Ammon's horn (tissue), 1 donor: ENCODE measurements around the gene KATNA1.

Experiments
- DNase-seq: peaks from one replicate; pipeline ENCODE4 v3.0.0-alpha.2; 2016; ENCODE audit warnings: low spot score

KATNA1 gene

GRCh38 chr6:149608381-149608982, 40.0 kb downstream of the KATNA1 start:
- DNase-seq: no peak

- no peak for DNase-seq
Observed at GRCh38 chr6:149600508-149600907, 48.0 kb downstream of the KATNA1 start.

- no peak for DNase-seq
Observed at GRCh38 chr6:149593408-149593807, 55.1 kb downstream of the KATNA1 start.

GRCh38 chr6:149592983-149593382, 55.5 kb downstream of the KATNA1 start:
- DNase-seq: no peak

- DNase-seq: no peak
Observed at GRCh38 chr6:149586149-149586548, 62.4 kb downstream of the KATNA1 start.

GRCh38 chr6:149581349-149581748, 67.2 kb downstream of the KATNA1 start:
- no peak for DNase-seq

GRCh38 chr6:149580880-149581279, 67.6 kb downstream of the KATNA1 start:
- DNase-seq: no peak

GRCh38 chr6:149567945-149568585, 80.4 kb downstream of the KATNA1 start:
- no peak for DNase-seq

- DNase-seq: no peak
Observed at GRCh38 chr6:149567194-149567586, 81.3 kb downstream of the KATNA1 start.

- DNase-seq: peak; percentile 31
Observed at GRCh38 chr6:149566410-149567193, 81.9 kb downstream of the KATNA1 start.

- DNase-seq: peak; percentile 96
Observed at GRCh38 chr6:149565527-149566409, 82.7 kb downstream of the KATNA1 start, which contains the start of gene GINM1. TSS of gene GINM1 (plus strand) at chr6:149566375. CDS start at chr6:149566415, 40 bp downstream.

- DNase-seq: no peak
Observed at GRCh38 chr6:149563928-149564325, 84.6 kb downstream of the KATNA1 start.

- DNase-seq: no peak
Observed at GRCh38 chr6:149563203-149563927, 85.1 kb downstream of the KATNA1 start.

- no peak for DNase-seq
Observed at GRCh38 chr6:149560736-149561135, 87.8 kb downstream of the KATNA1 start.

- no peak for DNase-seq
Observed at GRCh38 chr6:149559389-149559788, 89.1 kb downstream of the KATNA1 start.

GRCh38 chr6:149558029-149558428, 90.5 kb downstream of the KATNA1 start:
- DNase-seq: no peak

- DNase-seq: no peak
Observed at GRCh38 chr6:149551920-149552319, 96.6 kb downstream of the KATNA1 start.

- DNase-seq: peak; percentile 97
Observed at GRCh38 chr6:149545754-149546471, 102.6 kb downstream of the KATNA1 start, which contains the start of gene PPIL4. TSS of gene PPIL4 (minus strand) at chr6:149546043. CDS start at chr6:149546005, 38 bp downstream.

- peak; percentile 42 for DNase-seq
Observed at GRCh38 chr6:149545258-149545753, 103.2 kb downstream of the KATNA1 start.
